ENCODE results near the gene TIAM1.

The TIAM1 gene

GRCh38 chr21:31225713-31226112, 118.3 kb downstream of the TIAM1 start:
- peaks cover 3% of the 10 kb centered on the region for H3K36me3 ChIP-seq (replicated peaks)

GRCh38 chr21:31222142-31222541, 121.9 kb downstream of the TIAM1 start:
- Histone ChIP-seq H3K4me3 (ENCODE audit: low read depth, low read length) (no peak overlapping the region), H3K36me3 (replicated peaks) (peaks cover 3% of the 10 kb centered on the region), H3K27ac (no peak overlapping the region), H3K27me3 (replicated peaks) (no peaks in the 10 kb centered on the region)
- no peak for DNase-seq
- in situ Hi-C loops (cut with HindIII; ENCODE audit: low pct_ligation_motif_present, low sequenced_read_pairs), result no loop called here
- TF ChIP-seq CTCF (IDR thresholded peaks at IDR 0.05; ENCODE audit: low read depth, low read length, missing control alignments), result no peak

More at GRCh38 chr21:31225713-31226112, 118.3 kb downstream of the TIAM1 start:
- TF ChIP-seq CTCF (IDR thresholded peaks at IDR 0.05; ENCODE audit: low read depth, low read length, missing control alignments), result no peak
- no peaks in the 10 kb centered on the region for H3K27me3 ChIP-seq (replicated peaks)
- in situ Hi-C loops (cut with HindIII; ENCODE audit: low pct_ligation_motif_present, low sequenced_read_pairs), result no loop called here
- H3K27ac ChIP-seq, result no peak overlapping the region
- DNase-seq, result no peak
- H3K4me3 ChIP-seq (ENCODE audit: low read depth, low read length), result no peak overlapping the region

- H3K27ac ChIP-seq, result no peak overlapping the region
- H3K4me3 ChIP-seq (ENCODE audit: low read depth, low read length), result no peak overlapping the region
- in situ Hi-C loops (cut with HindIII; ENCODE audit: low pct_ligation_motif_present, low sequenced_read_pairs), result no loop called here
- no peaks in the 10 kb centered on the region for H3K27me3 ChIP-seq (replicated peaks)
- H3K36me3 ChIP-seq (replicated peaks), result peaks cover 6% of the 10 kb centered on the region
- TF ChIP-seq CTCF (IDR thresholded peaks at IDR 0.05; ENCODE audit: low read depth, low read length, missing control alignments), result no peak
- no peak for DNase-seq
Measured at GRCh38 chr21:31221043-31221442, 123.0 kb downstream of the TIAM1 start.

- Histone ChIP-seq H3K4me3 (ENCODE audit: low read depth, low read length) (no peak overlapping the region), H3K27ac (no peak overlapping the region), H3K27me3 (replicated peaks) (no peaks in the 10 kb centered on the region), H3K36me3 (replicated peaks) (peaks cover 6% of the 10 kb centered on the region)
- no peak for DNase-seq
- no peak for TF ChIP-seq CTCF (IDR thresholded peaks at IDR 0.05; ENCODE audit: low read depth, low read length, missing control alignments)
- in situ Hi-C loops (cut with HindIII; ENCODE audit: low pct_ligation_motif_present, low sequenced_read_pairs), result no loop called here
Measured at GRCh38 chr21:31220575-31220974, 123.5 kb downstream of the TIAM1 start.

GRCh38 chr21:31218830-31219608, 125.0 kb downstream of the TIAM1 start:
- no peak for TF ChIP-seq CTCF (IDR thresholded peaks at IDR 0.05; ENCODE audit: low read depth, low read length, missing control alignments)
- in situ Hi-C loops (cut with HindIII; ENCODE audit: low pct_ligation_motif_present, low sequenced_read_pairs), result no loop called here
- no peak for DNase-seq
- no peaks in the 10 kb centered on the region for H3K27me3 ChIP-seq (replicated peaks)
- H3K4me3 ChIP-seq (ENCODE audit: low read depth, low read length), result no peak overlapping the region
- H3K36me3 ChIP-seq (replicated peaks), result peaks cover 4% of the 10 kb centered on the region
- no peak overlapping the region for H3K27ac ChIP-seq

GRCh38 chr21:31216206-31216605, 127.9 kb downstream of the TIAM1 start:
- Histone ChIP-seq H3K4me3 (ENCODE audit: low read depth, low read length) (no peak overlapping the region), H3K27me3 (replicated peaks) (no peaks in the 10 kb centered on the region), H3K27ac (no peak overlapping the region), H3K36me3 (replicated peaks) (peaks cover 4% of the 10 kb centered on the region)
- no peak for TF ChIP-seq CTCF (IDR thresholded peaks at IDR 0.05; ENCODE audit: low read depth, low read length, missing control alignments)
- in situ Hi-C loops (cut with HindIII; ENCODE audit: low pct_ligation_motif_present, low sequenced_read_pairs), result no loop called here
- no peak for DNase-seq
